Stomach (tissue), 9 donors: ENCODE results near the gene CYP4F8. TPM values are rescaled to one million over a fixed set of nuclear protein-coding genes. Genes with fewer than 3 reads are reported as not detected.
A peak's percentile ranks its signal among the peaks of the same experiment; 100 is the strongest.

Experiments
- DNase-seq, 2 donors: peaks; one replicate each; pipeline versions ENCODE4 v3.0.0 to v3.0.0-alpha.2; 2013 to 2019
- H3K27ac ChIP-seq, 5 donors: fragments of 200-600 bp in 4 of 5; sonication (generic) in 4 of 5; one replicate each; pipeline ENCODE4 v1.5.1; 2013 to 2019; ENCODE audit warnings: mild to moderate bottlenecking in 1 of 5, moderate library complexity in 1 of 5
- H3K27me3 ChIP-seq, 3 donors: fragments of 200-600 bp; sonication (generic); one replicate each; pipeline ENCODE4 v1.5.1; 2017 to 2019; ENCODE audit warnings: mixed run types in 1 of 3
- H3K36me3 ChIP-seq, 4 donors: fragments of 200-600 bp; sonication (generic); 1 replicate in 3 of 4; 2 replicates in 1 of 4; pipeline ENCODE4 v1.5.1; 2016 to 2019
- H3K4me1 ChIP-seq, 4 donors: fragments of 200-600 bp; sonication (generic); one replicate each; pipeline ENCODE4 v1.5.1; 2016 to 2019
- H3K4me3 ChIP-seq, 4 donors: fragments of 200-600 bp; sonication (generic) in 3 of 4; one replicate each; pipeline ENCODE4 v1.5.1; 2016 to 2019; ENCODE audit warnings: mild to moderate bottlenecking in 1 of 4
- H3K9me3 ChIP-seq, 4 donors: fragments of 200-600 bp; sonication (generic); one replicate each; pipeline ENCODE4 v1.5.1; 2016 to 2019
- CTCF ChIP-seq, 7 experiments: fragments of 450-650 bp in 4 of 7; fragments of 200-600 bp in 3 of 7; sonication (generic) in 3 of 7; IDR thresholded peaks; one replicate each; pipeline ENCODE4 v1.5.1; 2016 to 2019; ENCODE audit warnings: antibody characterized with exemption in 7 of 7, control low read depth in 2 of 7, mild to moderate bottlenecking in 1 of 7
- EP300 ChIP-seq: sonication (generic); formaldehyde crosslinking; IDR thresholded peaks from one replicate; pipeline ENCODE4 v1.6.1; 2017; ENCODE audit warnings: antibody characterized with exemption
- POLR2A ChIP-seq, 4 donors: fragments of 450-650 bp; IDR thresholded peaks; one replicate each; pipeline ENCODE4 v1.6.1; 2016; ENCODE audit warnings: antibody characterized with exemption in 4 of 4, control low read depth in 2 of 4, mild to moderate bottlenecking in 1 of 4, moderate library complexity in 1 of 4
- POLR2AphosphoS5 ChIP-seq, 3 donors: sonication (generic); formaldehyde crosslinking; IDR thresholded peaks; one replicate each; pipeline ENCODE4 v1.6.1; 2016; ENCODE audit warnings: antibody characterized with exemption in 3 of 3
- WGBS, 5 donors: extraction: QIAGEN DNeasy Blood & Tissue Kit in 3 of 5; methylation state at CpG; one replicate each; pipeline versions ENCODE4 v1.1.5 to v1.1.7; 2013 to 2018; 5-methylcytosine and 5-hydroxymethylcytosine counted together
- intact Hi-C: fragments of 100-400 bp; cut with DNase I; formaldehyde crosslinking; loops from one replicate; pipeline ENCODE4 v1.15.1; 2023; ENCODE audit warnings: low total_unique reads
- polyA plus RNA-seq, 3 donors: library from polyadenylated mRNA; stranded (reverse); fragments of 200-250 nt; gene quantifications; one replicate each; pipeline ENCODE4 v1.2.3, GENCODE V29; 2013
- total RNA-seq, 5 donors: library from RNA; depleted of rRNA; stranded (reverse); fragments of >200 nt; gene quantifications; one replicate each; pipeline versions ENCODE4 v1.1.0 to v1.2.3, GENCODE V29; 2014 to 2016
- donor health status: healthy with polysubstance abuse.
- donor health status: Bipolar disorder and iron deficiency.
- donor health status: healthy.

Gene CYP4F8
- total and polyA plus RNA-seq, 8 donors: not detected

- intact Hi-C loops: no loop called here
- 1 to 6% (median 2%) methylated on average over 8 to 9 of the region's 9 CpGs for WGBS, 5 donors
- no peaks in the 10 kb centered on the region for H3K36me3 ChIP-seq
- H3K9me3 ChIP-seq: no peaks in the 10 kb centered on the region
- H3K27me3 ChIP-seq: peaks cover 0 to 30% (median 8%) of the 10 kb centered on the region in 3 donors
- no peak overlapping the region for H3K27ac ChIP-seq
- no peak overlapping the region for H3K4me3 ChIP-seq
- peak in 2 of 7 experiments; percentile 22 to 24 for TF ChIP-seq CTCF (IDR thresholded peaks at IDR 0.05)
- TF ChIP-seq EP300: no peak
- peak in 1 of 2 donors; percentile 15 for DNase-seq
- H3K4me1 ChIP-seq: peaks cover 0 to 15% (median 4%) of the 10 kb centered on the region in 4 donors
Observed at GRCh38 chr19:15631817-15632216, 16.8 kb downstream of the CYP4F8 start.

- intact Hi-C loops: no loop called here
- 50 to 63% (median 55%) methylated on average over 5 of the region's 5 CpGs for WGBS, 5 donors
- Histone ChIP-seq H3K27ac (no peak overlapping the region), H3K4me3 (no peak overlapping the region), H3K9me3 (no peaks in the 10 kb centered on the region), H3K27me3 (peaks cover 0 to 24% (median 8%) of the 10 kb centered on the region in 3 donors), H3K4me1 (peaks cover 0 to 15% (median 4%) of the 10 kb centered on the region in 4 donors), H3K36me3 (no peaks in the 10 kb centered on the region)
- no peak for TF ChIP-seq CTCF (IDR thresholded peaks at IDR 0.05)
- TF ChIP-seq POLR2A (IDR thresholded peaks at IDR 0.05): no peak
- no peak for TF ChIP-seq EP300
- no peak for DNase-seq
Observed at GRCh38 chr19:15633082-15633835, 18.2 kb downstream of the CYP4F8 start.

GRCh38 chr19:15634105-15634504 is 19.1 kb downstream of the CYP4F8 start:
- WGBS, 5 donors: 53 to 67% (median 60%) methylated on average over 3 of the region's 3 CpGs
- Histone ChIP-seq H3K36me3 (no peaks in the 10 kb centered on the region), H3K27ac (no peak overlapping the region), H3K4me1 (peaks cover 0 to 11% (median 2%) of the 10 kb centered on the region in 4 donors), H3K4me3 (no peak overlapping the region), H3K9me3 (no peaks in the 10 kb centered on the region), H3K27me3 (peaks cover 0 to 15% (median 4%) of the 10 kb centered on the region in 3 donors)
- intact Hi-C loops: no loop called here
- no peak for TF ChIP-seq CTCF (IDR thresholded peaks at IDR 0.05)
- DNase-seq: no peak

- Histone ChIP-seq H3K27ac (no peak overlapping the region), H3K9me3 (no peaks in the 10 kb centered on the region), H3K4me1 (peaks cover 0 to 11% (median 4%) of the 10 kb centered on the region in 4 donors), H3K4me3 (no peak overlapping the region), H3K27me3 (peaks cover 0 to 12% (median 4%) of the 10 kb centered on the region in 3 donors), H3K36me3 (no peaks in the 10 kb centered on the region)
- TF ChIP-seq POLR2A (IDR thresholded peaks at IDR 0.05) (no peak), CTCF (IDR thresholded peaks at IDR 0.05) (no peak), POLR2AphosphoS5 (IDR thresholded peaks at IDR 0.05) (peak in 1 of 3 donors; percentile 6)
- intact Hi-C loops: no loop called here
- WGBS, 5 donors: 46 to 83% (median 72%) methylated on average over 2 of the region's 2 CpGs
- no peak for DNase-seq
Observed at GRCh38 chr19:15635016-15635805, 20.2 kb downstream of the CYP4F8 start.
